Uterus (tissue), 2 donors: Measurements from ENCODE around the gene KCNN3.

ENCODE experiments used
- CTCF ChIP-seq, 4 experiments: fragments of 200-600 bp in 2 of 4; fragments of 450-650 bp in 2 of 4; sonication (generic) in 2 of 4; IDR thresholded peaks; one replicate each; pipeline ENCODE4 v1.5.1; 2016 to 2019; ENCODE audit warnings: antibody characterized with exemption in 4 of 4, mild to moderate bottlenecking in 2 of 4, moderate library complexity in 1 of 4
- POLR2A ChIP-seq, 2 donors: fragments of 450-650 bp; IDR thresholded peaks; one replicate each; pipeline ENCODE4 v1.6.1; 2016; ENCODE audit warnings: antibody characterized with exemption in 2 of 2, mild to moderate bottlenecking in 1 of 2, moderate library complexity in 1 of 2

- TF ChIP-seq CTCF (IDR thresholded peaks at IDR 0.05), result no peak
- no peak for TF ChIP-seq POLR2A (IDR thresholded peaks at IDR 0.05)
These were observed 166.9 kb downstream of the KCNN3 start for GRCh38 chr1:154703170-154703569.
